HepG2 (cell line): ENCODE measurements around the gene PDIK1L. TPM values are rescaled to one million over a fixed set of nuclear protein-coding genes. Genes with fewer than 3 reads are reported as not detected.

Source experiments
- GZF1 ChIP-seq: sonication (generic); formaldehyde crosslinking; IDR thresholded peaks from 2 replicates; pipeline ENCODE4 v1.5.1; 2020; ENCODE audit warnings: mild to moderate bottlenecking, missing genetic modification reagents
- MBD4 ChIP-seq: IDR thresholded peaks from 2 replicates; pipeline ENCODE4 v1.6.1; 2012; ENCODE audit warnings: low read length, inconsistent platforms, borderline replicate concordance
- NR3C1 ChIP-seq: sonication (generic); formaldehyde crosslinking; IDR thresholded peaks from 2 replicates; pipeline ENCODE4 v1.4.0; 2020; ENCODE audit warnings: missing genetic modification reagents
- REXO4 ChIP-seq: sonication (generic); formaldehyde crosslinking; IDR thresholded peaks from 2 replicates; pipeline ENCODE4 v1.8.0; 2022; ENCODE audit warnings: missing genetic modification reagents, mild to moderate bottlenecking, borderline replicate concordance
- ZBTB42 ChIP-seq: sonication (generic); formaldehyde crosslinking; IDR thresholded peaks from 2 replicates; pipeline ENCODE4 v1.5.0; 2020; ENCODE audit warnings: mild to moderate bottlenecking, missing genetic modification reagents
- ZFP36 ChIP-seq: fragments of 150-350 bp; IDR thresholded peaks from 2 replicates; pipeline ENCODE4 v1.6.1; 2018; ENCODE audit warnings: borderline replicate concordance, low read length, low read depth; ENCODE audit not compliant: partially characterized antibody
- ZNF510 ChIP-seq: sonication (generic); formaldehyde crosslinking; IDR thresholded peaks from 2 replicates; pipeline ENCODE4 v1.4.0; 2020; ENCODE audit warnings: low read depth, mild to moderate bottlenecking, missing genetic modification reagents
- ZNF75D ChIP-seq: sonication (generic); formaldehyde crosslinking; IDR thresholded peaks from 2 replicates; pipeline ENCODE4 v1.8.1; 2023; ENCODE audit warnings: missing genetic modification reagents, mild to moderate bottlenecking, borderline replicate concordance
- polyA plus RNA-seq, 8 experiments: library from polyadenylated mRNA; depleted of rRNA in 3 of 8; stranded (reverse) in 7 of 8; unstranded in 1 of 8; fragments of >200 nt; fragmentation: Illumina TruSeq in 4 of 8; extraction: Trizol in 4 of 8; gene quantifications; 2 replicates each; pipeline versions ENCODE4 v1.2.1 to v1.2.3, GENCODE V29; 2011 to 2016; ENCODE audit warnings: low read depth in 4 of 8, missing spikeins in 1 of 8, mixed read lengths in 1 of 8; ENCODE audit not compliant: insufficient read depth in 1 of 8
- total RNA-seq, 5 experiments: library from RNA; depleted of rRNA; stranded (reverse); fragments of >200 nt; fragmentation: Illumina TruSeq; extraction: Trizol; gene quantifications; 2 replicates each; pipeline ENCODE4 v1.2.3, GENCODE V29; 2016; ENCODE audit warnings: low read depth in 1 of 5
- TF ChIP-seq, protein P1 (sequence below): sonication (generic); formaldehyde crosslinking; IDR thresholded peaks from 2 replicates; pipeline ENCODE4 v1.4.0; 2020; ENCODE audit warnings: mild to moderate bottlenecking, missing genetic modification reagents
- TF ChIP-seq, protein P2 (sequence below): sonication (generic); formaldehyde crosslinking; IDR thresholded peaks from 2 replicates; pipeline ENCODE4 v1.9.0; 2021; ENCODE audit warnings: missing genetic modification reagents, borderline replicate concordance
- TF ChIP-seq, protein P3 (sequence below): sonication (generic); formaldehyde crosslinking; IDR thresholded peaks from 2 replicates; pipeline ENCODE4 v1.4.0; 2020; ENCODE audit warnings: missing genetic modification reagents, mild to moderate bottlenecking, borderline replicate concordance
- TF ChIP-seq, protein P4 (sequence below): sonication (generic); formaldehyde crosslinking; IDR thresholded peaks from 2 replicates; pipeline ENCODE4 v1.4.0; 2020; ENCODE audit warnings: missing genetic modification reagents, mild to moderate bottlenecking, borderline replicate concordance

PDIK1L gene
- total and polyA plus RNA-seq, 2 of the 13 experiments (the other 11 are each of a cell fraction or from before 2014, with no cell fraction given): 1.9 to 4.6 TPM

DNA sequence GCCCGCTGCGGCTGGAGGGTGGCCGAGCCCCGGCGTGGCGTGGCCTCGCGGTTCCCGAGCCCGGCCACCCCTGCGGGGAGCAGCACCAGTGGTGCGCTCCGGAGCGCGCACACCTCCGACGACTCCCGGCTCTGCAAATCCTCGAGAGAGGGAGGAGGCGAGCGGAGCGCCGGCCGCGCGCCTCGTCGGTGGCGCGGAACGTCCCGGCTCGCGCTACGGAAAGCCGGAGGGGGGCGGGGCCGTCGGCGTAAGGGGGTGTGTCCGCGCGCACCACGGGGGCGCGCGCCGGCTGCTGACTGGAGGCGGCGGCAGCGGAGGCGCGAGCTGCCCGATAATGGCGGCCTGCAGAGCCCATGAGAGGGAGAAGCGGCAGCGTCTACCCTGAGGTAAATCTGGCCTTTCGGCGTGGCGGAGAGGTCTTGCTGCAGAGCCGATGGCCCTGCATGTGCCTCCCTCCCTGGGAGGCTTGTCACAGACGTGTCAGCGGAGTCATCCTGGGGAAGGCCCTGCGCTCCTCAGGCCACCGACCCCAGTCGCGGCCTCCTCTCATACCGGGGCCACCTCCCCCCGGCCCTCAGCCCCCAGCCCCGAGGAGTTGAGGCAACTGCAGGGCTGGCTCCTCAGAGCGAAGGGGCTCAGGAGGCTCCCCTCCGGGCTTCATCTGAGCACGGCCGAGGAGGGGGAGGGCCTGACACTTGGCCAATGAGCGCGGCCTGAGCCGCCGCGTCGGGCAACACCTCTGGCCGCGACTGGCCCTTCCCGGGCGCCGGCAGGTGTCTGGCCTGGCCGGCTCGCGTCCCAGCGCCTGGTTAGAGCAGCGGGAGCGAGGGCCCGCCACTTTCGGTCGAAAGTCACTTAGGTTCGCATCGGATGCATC, at the start of gene PDIK1L (continued):
- TF ChIP-seq, protein P1, sequence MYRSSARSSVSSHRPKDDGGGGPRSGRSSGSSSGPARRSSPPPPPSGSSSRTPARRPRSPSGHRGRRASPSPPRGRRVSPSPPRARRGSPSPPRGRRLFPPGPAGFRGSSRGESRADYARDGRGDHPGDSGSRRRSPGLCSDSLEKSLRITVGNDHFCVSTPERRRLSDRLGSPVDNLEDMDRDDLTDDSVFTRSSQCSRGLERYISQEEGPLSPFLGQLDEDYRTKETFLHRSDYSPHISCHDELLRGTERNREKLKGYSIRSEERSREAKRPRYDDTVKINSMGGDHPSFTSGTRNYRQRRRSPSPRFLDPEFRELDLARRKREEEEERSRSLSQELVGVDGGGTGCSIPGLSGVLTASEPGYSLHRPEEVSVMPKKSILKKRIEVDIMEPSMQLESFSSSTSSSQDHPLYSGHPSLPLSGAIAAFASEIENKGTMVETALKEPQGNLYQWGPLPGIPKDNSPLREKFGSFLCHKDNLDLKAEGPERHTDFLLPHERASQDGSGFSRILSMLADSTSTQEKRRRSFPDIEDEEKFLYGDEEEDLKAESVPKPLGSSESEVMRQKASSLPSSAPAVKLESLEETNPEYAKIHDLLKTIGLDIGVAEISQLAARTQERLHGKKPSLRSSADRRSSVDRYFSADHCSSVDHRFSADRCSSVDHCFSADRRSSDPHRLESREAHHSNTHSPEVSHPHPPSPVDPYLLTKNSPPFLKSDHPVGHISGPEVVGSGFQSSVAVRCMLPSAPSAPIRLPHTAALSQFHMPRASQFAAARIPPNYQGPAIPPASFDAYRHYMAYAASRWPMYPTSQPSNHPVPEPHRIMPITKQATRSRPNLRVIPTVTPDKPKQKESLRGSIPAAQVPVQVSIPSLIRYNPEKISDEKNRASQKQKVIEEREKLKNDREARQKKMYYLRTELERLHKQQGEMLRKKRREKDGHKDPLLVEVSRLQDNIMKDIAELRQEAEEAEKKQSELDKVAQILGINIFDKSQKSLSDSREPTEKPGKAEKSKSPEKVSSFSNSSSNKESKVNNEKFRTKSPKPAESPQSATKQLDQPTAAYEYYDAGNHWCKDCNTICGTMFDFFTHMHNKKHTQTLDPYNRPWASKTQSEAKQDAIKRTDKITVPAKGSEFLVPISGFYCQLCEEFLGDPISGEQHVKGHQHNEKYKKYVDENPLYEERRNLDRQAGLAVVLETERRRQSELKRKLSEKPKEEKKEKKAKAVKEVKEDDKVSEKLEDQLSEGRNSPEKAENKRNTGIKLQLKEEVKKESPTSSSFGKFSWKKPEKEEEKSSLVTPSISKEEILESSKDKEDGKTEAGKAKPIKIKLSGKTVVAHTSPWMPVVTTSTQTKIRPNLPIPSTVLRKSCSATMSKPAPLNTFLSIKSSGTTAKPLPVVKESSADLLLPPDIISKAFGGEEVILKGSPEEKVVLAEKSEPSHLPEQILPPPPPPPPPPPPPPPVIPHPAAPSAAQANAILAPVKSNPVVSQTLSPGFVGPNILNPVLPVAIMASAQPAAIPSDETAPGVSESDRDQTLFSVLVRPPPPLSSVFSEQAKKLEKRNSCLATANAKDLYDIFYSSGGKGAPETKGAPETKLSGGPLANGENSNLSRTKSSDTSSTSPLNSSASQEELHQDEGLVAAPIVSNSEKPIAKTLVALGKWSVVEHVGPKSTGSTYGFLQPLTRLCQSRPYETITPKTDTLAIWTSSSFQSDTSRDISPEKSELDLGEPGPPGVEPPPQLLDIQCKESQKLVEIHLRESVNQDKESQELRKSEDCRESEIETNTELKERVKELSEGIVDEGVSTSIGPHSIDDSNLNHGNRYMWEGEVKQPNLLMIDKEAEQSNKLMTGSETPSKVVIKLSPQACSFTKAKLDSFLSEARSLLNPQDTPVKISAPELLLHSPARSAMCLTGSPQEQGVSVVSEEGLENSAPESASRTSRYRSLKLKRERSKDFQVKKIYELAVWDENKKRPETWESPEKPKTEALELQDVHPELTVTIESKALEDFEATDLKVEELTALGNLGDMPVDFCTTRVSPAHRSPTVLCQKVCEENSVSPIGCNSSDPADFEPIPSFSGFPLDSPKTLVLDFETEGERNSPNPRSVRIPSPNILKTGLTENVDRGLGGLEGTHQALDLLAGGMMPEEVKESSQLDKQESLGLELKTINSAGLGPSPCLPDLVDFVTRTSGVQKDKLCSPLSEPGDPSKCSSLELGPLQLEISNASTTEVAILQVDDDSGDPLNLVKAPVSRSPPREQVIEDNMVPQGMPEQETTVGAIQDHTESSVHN (CRISPR knock-in tag): no peak
- TF ChIP-seq MBD4 (no peak), GZF1 (CRISPR knock-in tag) (peak; percentile 58; the same call in 1 of the 2 replicates), ZNF75D (CRISPR knock-in tag) (no peak), ZNF510 (CRISPR knock-in tag) (no peak), NR3C1 (CRISPR knock-in tag) (no peak), ZBTB42 (CRISPR knock-in tag) (0 out of 2 replicates have a peak, but pooled peaks have one; percentile 17), ZFP36 (no peak), REXO4 (no peak)
- TF ChIP-seq, protein P2, sequence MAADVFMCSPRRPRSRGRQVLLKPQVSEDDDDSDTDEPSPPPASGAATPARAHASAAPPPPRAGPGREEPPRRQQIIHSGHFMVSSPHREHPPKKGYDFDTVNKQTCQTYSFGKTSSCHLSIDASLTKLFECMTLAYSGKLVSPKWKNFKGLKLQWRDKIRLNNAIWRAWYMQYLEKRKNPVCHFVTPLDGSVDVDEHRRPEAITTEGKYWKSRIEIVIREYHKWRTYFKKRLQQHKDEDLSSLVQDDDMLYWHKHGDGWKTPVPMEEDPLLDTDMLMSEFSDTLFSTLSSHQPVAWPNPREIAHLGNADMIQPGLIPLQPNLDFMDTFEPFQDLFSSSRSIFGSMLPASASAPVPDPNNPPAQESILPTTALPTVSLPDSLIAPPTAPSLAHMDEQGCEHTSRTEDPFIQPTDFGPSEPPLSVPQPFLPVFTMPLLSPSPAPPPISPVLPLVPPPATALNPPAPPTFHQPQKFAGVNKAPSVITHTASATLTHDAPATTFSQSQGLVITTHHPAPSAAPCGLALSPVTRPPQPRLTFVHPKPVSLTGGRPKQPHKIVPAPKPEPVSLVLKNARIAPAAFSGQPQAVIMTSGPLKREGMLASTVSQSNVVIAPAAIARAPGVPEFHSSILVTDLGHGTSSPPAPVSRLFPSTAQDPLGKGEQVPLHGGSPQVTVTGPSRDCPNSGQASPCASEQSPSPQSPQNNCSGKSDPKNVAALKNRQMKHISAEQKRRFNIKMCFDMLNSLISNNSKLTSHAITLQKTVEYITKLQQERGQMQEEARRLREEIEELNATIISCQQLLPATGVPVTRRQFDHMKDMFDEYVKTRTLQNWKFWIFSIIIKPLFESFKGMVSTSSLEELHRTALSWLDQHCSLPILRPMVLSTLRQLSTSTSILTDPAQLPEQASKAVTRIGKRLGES (CRISPR knock-in tag): no peak
- TF ChIP-seq, protein P3, sequence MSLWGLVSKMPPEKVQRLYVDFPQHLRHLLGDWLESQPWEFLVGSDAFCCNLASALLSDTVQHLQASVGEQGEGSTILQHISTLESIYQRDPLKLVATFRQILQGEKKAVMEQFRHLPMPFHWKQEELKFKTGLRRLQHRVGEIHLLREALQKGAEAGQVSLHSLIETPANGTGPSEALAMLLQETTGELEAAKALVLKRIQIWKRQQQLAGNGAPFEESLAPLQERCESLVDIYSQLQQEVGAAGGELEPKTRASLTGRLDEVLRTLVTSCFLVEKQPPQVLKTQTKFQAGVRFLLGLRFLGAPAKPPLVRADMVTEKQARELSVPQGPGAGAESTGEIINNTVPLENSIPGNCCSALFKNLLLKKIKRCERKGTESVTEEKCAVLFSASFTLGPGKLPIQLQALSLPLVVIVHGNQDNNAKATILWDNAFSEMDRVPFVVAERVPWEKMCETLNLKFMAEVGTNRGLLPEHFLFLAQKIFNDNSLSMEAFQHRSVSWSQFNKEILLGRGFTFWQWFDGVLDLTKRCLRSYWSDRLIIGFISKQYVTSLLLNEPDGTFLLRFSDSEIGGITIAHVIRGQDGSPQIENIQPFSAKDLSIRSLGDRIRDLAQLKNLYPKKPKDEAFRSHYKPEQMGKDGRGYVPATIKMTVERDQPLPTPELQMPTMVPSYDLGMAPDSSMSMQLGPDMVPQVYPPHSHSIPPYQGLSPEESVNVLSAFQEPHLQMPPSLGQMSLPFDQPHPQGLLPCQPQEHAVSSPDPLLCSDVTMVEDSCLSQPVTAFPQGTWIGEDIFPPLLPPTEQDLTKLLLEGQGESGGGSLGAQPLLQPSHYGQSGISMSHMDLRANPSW (CRISPR knock-in tag): no peak
- TF ChIP-seq, protein P4, sequence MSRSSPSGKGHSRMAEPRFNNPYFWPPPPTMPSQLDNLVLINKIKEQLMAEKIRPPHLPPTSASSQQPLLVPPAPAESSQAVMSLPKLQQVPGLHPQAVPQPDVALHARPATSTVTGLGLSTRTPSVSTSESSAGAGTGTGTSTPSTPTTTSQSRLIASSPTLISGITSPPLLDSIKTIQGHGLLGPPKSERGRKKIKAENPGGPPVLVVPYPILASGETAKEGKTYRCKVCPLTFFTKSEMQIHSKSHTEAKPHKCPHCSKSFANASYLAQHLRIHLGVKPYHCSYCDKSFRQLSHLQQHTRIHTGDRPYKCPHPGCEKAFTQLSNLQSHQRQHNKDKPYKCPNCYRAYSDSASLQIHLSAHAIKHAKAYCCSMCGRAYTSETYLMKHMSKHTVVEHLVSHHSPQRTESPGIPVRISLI (CRISPR knock-in tag): no peak
